Cardiac fibroblast (primary cell): ENCODE results near the gene YTHDF2.

Experiments used
- DNase-seq, 2 donors: peaks; one replicate each; pipeline versions ENCODE4 v3.0.0 to v3.0.0-alpha.2; 2010; ENCODE audit warnings: low read depth in 2 of 2
- H3K4me3 ChIP-seq, 2 donors: replicated peaks in 1 of 2; 1 replicate in 1 of 2; 2 replicates in 1 of 2; pipeline ENCODE4 v1.5.1; 2011; ENCODE audit warnings: low read depth in 2 of 2, low read length in 2 of 2, mild to moderate bottlenecking in 2 of 2, moderate library complexity in 1 of 2
- TF ChIP-seq, protein P1 (sequence below): IDR thresholded peaks from one replicate; pipeline ENCODE4 v1.5.1; 2011; ENCODE audit warnings: low read depth, mild to moderate bottlenecking, low read length, inconsistent platforms

Gene YTHDF2

DNA sequence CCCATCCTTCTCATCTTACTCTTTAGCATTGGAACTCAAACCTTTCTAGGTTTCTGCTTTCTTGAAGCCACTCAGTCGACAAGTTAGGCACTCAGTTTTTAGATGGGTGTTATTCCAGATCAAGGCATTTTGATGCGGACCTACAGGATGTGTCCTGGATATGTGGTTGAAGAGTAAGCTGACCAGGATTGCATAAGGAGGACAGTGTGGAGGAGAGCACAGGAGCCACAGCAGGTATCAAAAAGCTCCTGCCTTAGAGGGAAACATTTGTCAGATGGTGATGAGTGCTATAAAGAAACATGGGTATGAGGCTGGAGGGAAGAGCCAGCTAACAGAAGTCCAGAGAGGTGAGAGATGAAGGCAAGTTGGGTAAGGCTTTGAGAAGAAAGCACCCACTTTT lies 41.3 kb downstream of the YTHDF2 start:
- no peak for DNase-seq
- TF ChIP-seq, protein P1, sequence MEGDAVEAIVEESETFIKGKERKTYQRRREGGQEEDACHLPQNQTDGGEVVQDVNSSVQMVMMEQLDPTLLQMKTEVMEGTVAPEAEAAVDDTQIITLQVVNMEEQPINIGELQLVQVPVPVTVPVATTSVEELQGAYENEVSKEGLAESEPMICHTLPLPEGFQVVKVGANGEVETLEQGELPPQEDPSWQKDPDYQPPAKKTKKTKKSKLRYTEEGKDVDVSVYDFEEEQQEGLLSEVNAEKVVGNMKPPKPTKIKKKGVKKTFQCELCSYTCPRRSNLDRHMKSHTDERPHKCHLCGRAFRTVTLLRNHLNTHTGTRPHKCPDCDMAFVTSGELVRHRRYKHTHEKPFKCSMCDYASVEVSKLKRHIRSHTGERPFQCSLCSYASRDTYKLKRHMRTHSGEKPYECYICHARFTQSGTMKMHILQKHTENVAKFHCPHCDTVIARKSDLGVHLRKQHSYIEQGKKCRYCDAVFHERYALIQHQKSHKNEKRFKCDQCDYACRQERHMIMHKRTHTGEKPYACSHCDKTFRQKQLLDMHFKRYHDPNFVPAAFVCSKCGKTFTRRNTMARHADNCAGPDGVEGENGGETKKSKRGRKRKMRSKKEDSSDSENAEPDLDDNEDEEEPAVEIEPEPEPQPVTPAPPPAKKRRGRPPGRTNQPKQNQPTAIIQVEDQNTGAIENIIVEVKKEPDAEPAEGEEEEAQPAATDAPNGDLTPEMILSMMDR: no peak
- no peak overlapping the region for H3K4me3 ChIP-seq

DNA sequence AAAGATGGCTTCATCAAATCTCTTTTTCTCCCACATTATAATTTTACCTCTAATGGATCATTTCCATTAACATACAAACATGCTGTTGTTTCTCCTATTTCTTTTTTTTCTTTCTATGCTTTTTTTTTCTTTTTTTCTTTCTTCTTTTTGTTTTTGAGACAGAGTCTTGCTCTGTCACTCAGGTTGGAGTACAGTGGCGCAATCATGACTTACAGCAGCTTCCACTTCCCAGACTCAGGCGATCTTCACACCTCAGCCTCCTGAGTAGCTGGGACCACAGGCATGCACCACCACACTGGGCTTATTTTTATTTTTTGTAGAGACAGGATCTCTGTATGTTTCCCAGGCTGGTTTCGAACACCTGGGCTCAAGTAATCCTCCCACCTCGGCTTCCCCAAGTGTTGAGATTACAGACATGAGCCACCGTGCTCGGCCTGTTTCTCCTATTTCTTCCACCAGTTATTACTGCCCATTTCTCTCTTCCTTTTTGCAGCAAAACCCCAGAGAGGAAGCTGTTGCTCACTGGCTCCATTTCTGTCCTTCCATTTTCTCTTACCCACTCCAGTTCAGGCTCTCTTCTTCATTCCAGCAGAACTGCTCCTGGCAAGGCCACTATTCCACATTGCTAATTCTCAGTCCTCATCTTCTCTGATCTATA lies 43.1 kb downstream of the YTHDF2 start:
- DNase-seq: no peak
- no peak overlapping the region for H3K4me3 ChIP-seq
- TF ChIP-seq, protein P1: no peak

DNA sequence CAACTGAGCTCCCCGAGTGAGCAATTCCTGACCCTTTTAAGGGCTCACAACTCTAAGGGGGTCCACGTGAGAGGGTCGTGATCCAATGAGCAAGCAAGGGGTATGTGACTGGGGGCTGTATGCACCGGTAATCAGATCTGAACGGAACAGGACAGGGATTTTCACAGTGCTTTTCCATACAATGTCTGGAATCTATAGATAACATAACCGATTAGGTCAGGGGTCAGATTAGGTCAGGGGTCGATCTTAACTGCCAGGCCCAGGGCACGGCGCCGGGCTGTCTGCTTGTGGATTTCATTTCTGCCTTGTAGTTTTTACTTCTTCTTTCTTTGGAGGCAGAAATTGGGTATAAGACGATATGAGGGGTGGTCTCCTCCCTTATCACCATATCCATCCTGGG lies 44.6 kb downstream of the YTHDF2 start:
- no peak for DNase-seq
- TF ChIP-seq, protein P1: no peak

DNA sequence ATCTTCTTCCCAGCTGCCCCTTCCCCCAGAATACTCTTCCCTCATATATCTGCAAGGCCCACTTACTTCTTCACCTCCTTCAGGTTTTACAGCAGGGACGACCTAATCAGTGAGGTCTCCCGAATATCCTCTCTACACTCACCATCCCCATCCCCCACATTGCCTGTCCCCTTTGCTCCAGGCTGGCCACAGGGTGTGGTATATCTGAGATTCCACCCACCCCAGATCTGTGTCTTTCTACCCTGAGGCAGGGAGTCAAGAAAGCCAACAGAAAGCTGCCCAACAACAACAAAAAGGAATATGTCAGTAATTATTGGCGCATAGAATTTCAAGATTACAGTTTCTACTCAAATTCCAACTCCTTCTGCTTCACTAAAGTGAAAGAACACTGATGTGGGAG lies 45.3 kb downstream of the YTHDF2 start:
- DNase-seq: no peak
- no peak overlapping the region for H3K4me3 ChIP-seq
- TF ChIP-seq, protein P1: no peak

More for the DNA sequence above, 44.6 kb downstream of the YTHDF2 start:
- H3K4me3 ChIP-seq: no peak overlapping the region

DNA sequence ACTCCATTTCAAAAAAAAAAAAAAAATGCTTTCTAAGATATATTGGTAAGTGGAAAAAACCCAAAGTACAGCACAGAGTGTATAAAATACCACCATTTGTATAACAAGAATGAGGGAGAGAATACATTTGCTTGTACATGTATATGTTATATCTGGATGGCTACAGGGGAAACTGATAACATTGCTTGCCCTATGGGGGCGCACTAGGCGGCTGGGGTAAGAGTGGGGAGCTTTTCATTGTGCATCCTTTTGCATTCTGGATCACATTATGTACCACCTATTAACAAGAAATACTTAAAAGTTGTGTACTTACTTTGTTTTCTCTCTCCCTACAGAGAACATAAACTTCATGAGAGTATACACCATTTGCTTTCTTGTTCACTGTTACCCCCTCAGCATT lies 46.6 kb downstream of the YTHDF2 start:
- TF ChIP-seq, protein P1: no peak
- no peak for DNase-seq
- no peak overlapping the region for H3K4me3 ChIP-seq

- TF ChIP-seq, protein P1: no peak
- DNase-seq: no peak
- H3K4me3 ChIP-seq: no peak overlapping the region
Measured at GRCh38 chr1:28789412-28789811, 52.7 kb downstream of the YTHDF2 start.

DNA sequence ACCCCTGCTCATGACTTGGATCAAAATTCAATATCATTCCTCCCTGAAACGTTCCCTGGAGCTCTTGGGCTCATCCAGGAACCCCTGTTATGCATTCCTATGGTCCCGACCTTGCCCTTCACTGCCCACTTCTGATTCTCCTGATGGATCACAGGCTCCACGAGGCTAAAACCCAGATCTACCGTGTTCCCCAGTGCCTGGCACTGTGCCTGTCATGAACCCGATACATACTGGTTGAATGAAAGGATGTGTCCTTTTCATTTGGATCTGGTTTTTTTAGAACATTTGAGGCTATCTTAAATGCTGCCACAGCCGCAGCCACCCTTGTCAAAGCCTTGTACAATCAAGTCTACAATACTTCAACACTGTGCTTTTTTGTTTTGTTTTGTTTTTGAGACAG lies 53.1 kb downstream of the YTHDF2 start:
- no peak for DNase-seq
- TF ChIP-seq, protein P1: no peak
- no peak overlapping the region for H3K4me3 ChIP-seq
